Prostate gland (tissue), 2 donors: ENCODE results near the gene FASTKD1. TPM values are rescaled to one million over a fixed set of nuclear protein-coding genes. Genes with fewer than 3 reads are reported as not detected.
"Not testable (repeated sequence)": the region's sequence is repeated elsewhere in the genome, so short reads cannot be mapped to it uniquely, and the experiment has no call there.

Experiments
- DNase-seq: peaks from one replicate; pipeline ENCODE4 v3.0.0-alpha.2; 2019; ENCODE audit warnings: low spot score
- H3K27ac ChIP-seq, 2 donors: fragments of 200-600 bp; sonication (generic); 2 replicates each; pipeline ENCODE4 v1.5.1; 2017 to 2019
- H3K27me3 ChIP-seq: fragments of 200-600 bp; sonication (generic); replicated peaks from 2 replicates; pipeline ENCODE4 v1.5.1; 2019; ENCODE audit not compliant: insufficient read depth
- H3K36me3 ChIP-seq, 2 donors: fragments of 200-600 bp; sonication (generic); 1 replicate in 1 of 2; 2 replicates in 1 of 2; pipeline versions ENCODE4 v1.5.1 to v1.8.1; 2017 to 2019
- H3K4me1 ChIP-seq: fragments of 200-600 bp; sonication (generic); replicated peaks from 2 replicates; pipeline ENCODE4 v1.5.1; 2019
- H3K4me3 ChIP-seq, 2 donors: fragments of 200-600 bp; sonication (generic); 2 replicates each; pipeline ENCODE4 v1.5.1; 2017 to 2019
- H3K9me3 ChIP-seq: fragments of 200-600 bp; sonication (generic); 2 replicates; pipeline ENCODE4 v1.5.1; 2017
- POLR2A ChIP-seq: fragments of 450-650 bp; IDR thresholded peaks from one replicate; pipeline ENCODE4 v1.6.1; 2016; ENCODE audit warnings: antibody characterized with exemption, mild to moderate bottlenecking
- POLR2AphosphoS5 ChIP-seq: sonication (generic); formaldehyde crosslinking; IDR thresholded peaks from one replicate; pipeline ENCODE4 v1.6.1; 2017; ENCODE audit warnings: antibody characterized with exemption
- WGBS: methylation state at CpG from one replicate; pipeline ENCODE4 v1.1.5; 2018; 5-methylcytosine and 5-hydroxymethylcytosine counted together
- intact Hi-C: fragments of 100-400 bp; cut with DNase I; formaldehyde crosslinking; loops from one replicate; pipeline ENCODE4 v1.14.2; 2022
- total RNA-seq, 2 donors: library from RNA; depleted of rRNA; stranded (reverse); fragments of >200 nt; gene quantifications; one replicate each; pipeline ENCODE4 v1.1.0, GENCODE V29; 2016
- TF ChIP-seq, protein P1 (sequence below), 4 experiments: fragments of 200-600 bp in 2 of 4; fragments of 450-650 bp in 2 of 4; sonication (generic) in 2 of 4; IDR thresholded peaks; 1 replicate in 3 of 4; 2 replicates in 1 of 4; pipeline ENCODE4 v1.5.1; 2016 to 2019; ENCODE audit warnings: antibody characterized with exemption in 4 of 4, mild to moderate bottlenecking in 2 of 4, moderate library complexity in 2 of 4

FASTKD1 gene
- total RNA-seq, 2 donors from 2014 or later: 6.2 to 11.2 TPM

DNA sequence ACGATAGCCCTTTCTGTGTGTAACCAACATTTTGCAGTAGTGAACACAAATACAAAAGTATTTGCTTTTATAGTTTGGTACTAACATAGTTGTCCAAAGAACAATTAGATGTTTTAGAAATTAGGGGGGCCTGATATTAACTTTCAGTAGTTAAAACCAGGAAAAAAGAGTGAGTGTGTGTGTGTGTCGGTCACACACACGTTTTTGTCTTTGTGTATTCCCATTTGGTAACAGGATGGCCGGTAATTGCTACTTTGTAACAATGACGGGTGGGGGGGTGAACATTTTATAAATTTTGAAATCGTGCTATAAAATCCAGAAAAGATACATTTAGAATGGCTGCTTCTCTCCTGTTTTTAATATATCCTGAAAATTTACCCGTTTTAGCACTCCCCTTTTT lies 12.0 kb upstream of the FASTKD1 start:
- peak overlapping the region; percentile 70 to 98 for H3K4me3 ChIP-seq
- peak overlapping the region in 1 of 2 donors; percentile 99 for H3K27ac ChIP-seq
- no peaks in the 10 kb centered on the region for H3K36me3 ChIP-seq
- H3K9me3 ChIP-seq: no peaks in the 10 kb centered on the region
- H3K4me1 ChIP-seq: no peaks in the 10 kb centered on the region
- no peaks in the 10 kb centered on the region for H3K27me3 ChIP-seq
- 14% methylated on average over 7 of the region's 7 CpGs for WGBS
- TF ChIP-seq POLR2AphosphoS5 (no peak), POLR2A (no peak)
- TF ChIP-seq, protein P1, sequence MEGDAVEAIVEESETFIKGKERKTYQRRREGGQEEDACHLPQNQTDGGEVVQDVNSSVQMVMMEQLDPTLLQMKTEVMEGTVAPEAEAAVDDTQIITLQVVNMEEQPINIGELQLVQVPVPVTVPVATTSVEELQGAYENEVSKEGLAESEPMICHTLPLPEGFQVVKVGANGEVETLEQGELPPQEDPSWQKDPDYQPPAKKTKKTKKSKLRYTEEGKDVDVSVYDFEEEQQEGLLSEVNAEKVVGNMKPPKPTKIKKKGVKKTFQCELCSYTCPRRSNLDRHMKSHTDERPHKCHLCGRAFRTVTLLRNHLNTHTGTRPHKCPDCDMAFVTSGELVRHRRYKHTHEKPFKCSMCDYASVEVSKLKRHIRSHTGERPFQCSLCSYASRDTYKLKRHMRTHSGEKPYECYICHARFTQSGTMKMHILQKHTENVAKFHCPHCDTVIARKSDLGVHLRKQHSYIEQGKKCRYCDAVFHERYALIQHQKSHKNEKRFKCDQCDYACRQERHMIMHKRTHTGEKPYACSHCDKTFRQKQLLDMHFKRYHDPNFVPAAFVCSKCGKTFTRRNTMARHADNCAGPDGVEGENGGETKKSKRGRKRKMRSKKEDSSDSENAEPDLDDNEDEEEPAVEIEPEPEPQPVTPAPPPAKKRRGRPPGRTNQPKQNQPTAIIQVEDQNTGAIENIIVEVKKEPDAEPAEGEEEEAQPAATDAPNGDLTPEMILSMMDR (IDR thresholded peaks at IDR 0.05): no peak
- no peak for DNase-seq
- intact Hi-C loops: loop anchor here (2.0 to 10.0 kb wide), 2 partner anchors 107 to 109 kb away; partner anchors contain the start of genes BBS5, CFAP210 and PHOSPHO2

DNA sequence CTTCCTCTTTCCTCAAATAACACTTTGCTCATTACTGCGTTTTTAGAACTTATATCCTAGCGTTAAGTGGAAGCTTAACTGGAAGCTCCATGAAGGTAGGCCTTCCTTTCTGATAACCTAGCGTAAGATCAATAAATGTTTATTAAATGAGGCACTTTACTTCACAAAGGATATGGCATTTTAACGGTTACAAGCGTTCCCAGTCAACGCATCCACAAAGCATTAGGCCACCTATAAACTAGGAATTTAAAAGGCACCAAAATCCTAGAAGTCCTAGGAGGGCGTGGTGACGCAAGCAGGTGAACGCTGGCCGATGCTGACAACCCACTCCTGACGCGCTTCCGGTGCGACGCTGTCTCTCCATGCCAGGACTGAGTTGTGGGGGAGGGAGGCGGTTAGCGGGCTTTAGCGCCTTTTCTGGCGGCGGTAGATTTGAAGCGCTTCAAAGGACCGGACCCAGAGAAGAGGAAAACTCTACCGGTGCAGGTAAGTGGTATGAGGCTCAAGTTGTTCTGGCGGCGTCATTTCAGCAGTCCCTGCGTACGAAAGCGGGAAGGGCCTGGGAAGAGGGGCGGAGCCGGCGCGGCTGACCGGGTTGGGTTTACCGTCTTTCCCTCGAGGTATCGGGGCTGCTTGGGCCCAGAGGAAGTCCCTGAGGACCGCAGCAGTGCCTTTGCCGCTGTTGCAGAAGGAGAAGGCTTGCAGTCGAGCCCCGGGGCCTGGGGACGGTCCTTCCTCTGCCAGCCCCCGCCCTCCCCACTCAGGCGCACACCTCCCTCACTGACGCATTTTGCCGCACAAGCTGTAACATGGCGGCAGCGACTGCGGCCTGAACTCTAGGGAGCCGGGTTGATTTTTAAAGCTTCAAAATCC lies 10.6 kb upstream of the FASTKD1 start, which contains the start of gene PPIG:
Gene PPIG, plus strand, starts transcription at position 347 of the 873 bp plus-strand sequence. CDS start 19,691 bp downstream, outside the sequence.
- intact Hi-C loops: loop anchor here (2.0 to 10.0 kb wide), 2 partner anchors 105 to 111 kb away; partner anchors contain the start of genes BBS5, CFAP210 and PHOSPHO2
- H3K36me3 ChIP-seq: no peaks in the 10 kb centered on the region
- DNase-seq: peak; percentile 83
- TF ChIP-seq POLR2AphosphoS5: peak; percentile 90
- TF ChIP-seq POLR2A: peak; percentile 47
- TF ChIP-seq, protein P1 (IDR thresholded peaks at IDR 0.05): no peak
- peak within 1 kb of the TSS; percentile 70 to 98 for H3K4me3 ChIP-seq
- no peaks in the 10 kb centered on the region for H3K9me3 ChIP-seq
- 5% methylated on average over 49 of the region's 49 CpGs for WGBS
- H3K4me1 ChIP-seq: no peaks in the 10 kb centered on the region
- peak within 1 kb of the TSS; percentile 98 to 99 for H3K27ac ChIP-seq
- H3K27me3 ChIP-seq: no peaks in the 10 kb centered on the region

DNA sequence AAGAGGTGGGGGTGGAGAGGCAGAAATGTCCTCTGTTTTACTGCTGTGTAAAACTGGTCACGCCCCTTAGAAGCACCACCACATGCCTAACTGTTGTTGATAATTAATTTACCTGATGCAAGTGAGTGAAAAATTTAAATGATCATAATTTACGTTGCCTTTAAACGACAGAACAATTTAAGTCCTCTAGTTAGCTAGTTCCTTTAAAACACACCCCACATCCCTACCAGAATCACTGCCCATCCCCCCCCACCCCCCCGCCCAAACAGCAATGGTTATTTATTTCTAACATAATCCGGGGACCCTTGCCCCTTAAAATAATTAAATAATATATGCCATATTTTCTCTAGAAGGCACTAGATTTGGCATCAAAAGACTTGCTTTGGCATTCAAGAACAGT lies 9.9 kb upstream of the FASTKD1 start:
- H3K9me3 ChIP-seq: no peaks in the 10 kb centered on the region
- H3K4me3 ChIP-seq: no peak overlapping the region
- no peaks in the 10 kb centered on the region for H3K27me3 ChIP-seq
- H3K27ac ChIP-seq: peak overlapping the region in 1 of 2 donors; percentile 98
- no peaks in the 10 kb centered on the region for H3K36me3 ChIP-seq
- intact Hi-C loops: loop anchor here (10.0 kb wide), 1 partner anchor 111 kb away; the partner anchor contains the start of genes CFAP210 and PHOSPHO2
- TF ChIP-seq POLR2A: no peak
- TF ChIP-seq, protein P1 (IDR thresholded peaks at IDR 0.05): no peak
- TF ChIP-seq POLR2AphosphoS5: no peak
- no peaks in the 10 kb centered on the region for H3K4me1 ChIP-seq
- WGBS: 90% methylated on average over 5 of the region's 5 CpGs
- no peak for DNase-seq

DNA sequence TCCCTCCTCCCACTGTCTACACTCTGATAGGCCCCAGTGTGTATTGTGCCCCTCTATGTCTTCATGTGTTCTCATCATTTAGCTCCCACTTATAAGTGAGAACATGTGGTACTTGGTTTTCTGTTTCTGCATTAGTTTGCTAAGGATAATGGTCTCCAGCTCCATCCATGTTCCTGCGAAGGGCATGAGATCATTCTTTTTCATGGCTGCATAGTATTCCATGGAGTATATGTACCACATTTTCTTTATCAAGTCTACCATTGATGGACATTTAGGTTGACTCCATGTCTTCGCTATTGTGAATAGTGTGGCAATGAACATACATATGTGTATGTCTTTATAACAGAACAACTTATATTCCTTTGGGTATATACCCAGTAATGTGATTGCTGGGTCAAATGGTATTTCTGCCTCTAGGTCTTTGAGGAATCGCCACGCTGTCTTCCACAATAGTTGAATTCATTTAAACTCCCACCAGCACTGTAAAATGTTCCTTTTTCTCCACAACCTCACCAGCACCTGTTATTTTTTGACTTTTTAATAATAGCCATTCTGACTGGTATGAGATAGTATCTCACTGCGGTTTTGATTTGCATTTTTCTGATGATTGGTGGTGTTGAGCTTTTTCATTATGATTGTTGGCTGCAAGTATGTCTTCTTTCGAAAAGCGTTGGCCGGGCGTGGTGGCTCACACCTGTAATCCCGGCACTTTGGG lies 9.0 kb upstream of the FASTKD1 start:
- intact Hi-C loops: loop anchor here (10.0 kb wide), 1 partner anchor 112 kb away; the partner anchor contains the start of genes CFAP210 and PHOSPHO2
- H3K27me3 ChIP-seq, DNase-seq, H3K4me1 ChIP-seq, H3K4me3 ChIP-seq, H3K36me3 ChIP-seq, H3K9me3 ChIP-seq, H3K27ac ChIP-seq: not testable (repeated sequence)
- 96% methylated on average over 10 of the region's 10 CpGs for WGBS

DNA sequence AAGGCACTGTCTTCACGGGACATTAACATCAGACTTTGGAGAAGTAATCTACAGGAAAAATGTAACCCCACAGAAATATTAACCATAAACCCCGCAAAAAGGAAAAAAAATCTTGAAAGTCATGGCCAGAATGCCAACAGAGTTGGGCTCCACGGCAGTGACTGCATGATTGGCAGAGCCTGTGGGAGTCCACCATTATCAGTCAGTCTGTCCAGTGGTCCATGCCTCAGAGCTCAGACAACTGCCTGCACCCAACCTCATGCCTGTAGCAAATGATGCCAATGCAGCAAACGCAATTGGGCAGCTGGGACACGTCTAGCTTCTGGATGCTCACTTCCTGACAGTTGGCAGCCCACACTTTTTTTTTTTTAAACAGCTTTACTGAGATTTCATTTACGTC lies 5.4 kb upstream of the FASTKD1 start:
- 50% methylated on average over 6 of the region's 6 CpGs for WGBS
- H3K27me3 ChIP-seq: no peaks in the 10 kb centered on the region
- TF ChIP-seq, protein P1 (IDR thresholded peaks at IDR 0.05): no peak
- no peak for TF ChIP-seq POLR2A
- TF ChIP-seq POLR2AphosphoS5: no peak
- intact Hi-C loops: no loop called here
- DNase-seq: no peak
- no peaks in the 10 kb centered on the region for H3K4me1 ChIP-seq
- H3K36me3 ChIP-seq: no peaks in the 10 kb centered on the region
- H3K9me3 ChIP-seq: no peaks in the 10 kb centered on the region
- H3K27ac ChIP-seq: no peak overlapping the region
- no peak overlapping the region for H3K4me3 ChIP-seq

DNA sequence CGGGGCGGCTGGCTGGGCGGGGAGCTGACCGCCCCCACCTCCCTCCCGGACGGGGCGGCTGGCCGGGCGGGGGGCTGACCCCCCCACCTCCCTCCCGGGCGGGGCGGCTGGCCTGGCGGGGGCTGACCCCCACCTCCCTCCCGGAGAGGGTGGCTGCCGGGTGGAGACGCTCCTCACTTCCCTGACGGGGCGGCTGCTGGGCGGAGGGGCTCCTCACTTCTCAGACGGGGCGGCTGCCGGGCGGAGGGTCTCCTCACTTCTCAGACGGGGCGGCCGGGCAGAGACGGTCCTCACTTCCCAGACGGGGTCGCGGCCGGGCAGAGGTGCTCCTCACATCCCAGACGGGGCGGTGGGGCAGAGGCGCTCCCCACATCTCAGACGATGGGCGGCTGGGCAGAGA lies 1.6 kb upstream of the FASTKD1 start:
- 91% methylated on average over 8 of the region's 36 CpGs for WGBS
- H3K27me3 ChIP-seq, H3K9me3 ChIP-seq, intact Hi-C loops, H3K4me3 ChIP-seq, H3K36me3 ChIP-seq, H3K27ac ChIP-seq, H3K4me1 ChIP-seq, DNase-seq: not testable (repeated sequence)

DNA sequence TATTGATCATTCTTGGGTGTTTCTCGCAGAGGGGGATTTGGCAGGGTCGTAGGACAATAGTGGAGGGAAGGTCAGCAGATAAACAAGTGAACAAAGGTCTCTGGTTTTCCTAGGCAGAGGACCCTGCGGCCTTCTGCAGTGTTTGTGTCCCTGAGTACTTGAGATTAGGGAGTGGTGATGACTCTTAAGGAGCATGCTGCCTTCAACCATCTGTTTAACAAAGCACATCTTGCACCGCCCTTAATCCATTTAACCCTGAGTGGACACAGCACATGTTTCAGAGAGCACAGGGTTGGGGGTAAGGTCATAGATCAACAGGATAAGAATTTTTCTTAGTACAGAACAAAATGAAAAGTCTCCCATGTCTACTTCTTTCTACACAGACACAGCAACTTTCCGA lies 874 bp upstream of the FASTKD1 start:
- intact Hi-C loops, H3K4me3 ChIP-seq, H3K4me1 ChIP-seq, H3K36me3 ChIP-seq, H3K9me3 ChIP-seq, H3K27me3 ChIP-seq, DNase-seq, H3K27ac ChIP-seq: not testable (repeated sequence)
- 84% methylated on average over 5 of the region's 5 CpGs for WGBS
